ENCODE results near the gene TAX1BP3. TPM values are rescaled to one million over a fixed set of nuclear protein-coding genes. Genes with fewer than 3 reads are reported as not detected.

The TAX1BP3 gene
- polyA plus RNA-seq, 2 of the 4 experiments (the other 2 are of a cell fraction) = 122 to 233 TPM

- POLR2A ChIA-PET = interaction anchor here (0.5 to 2.7 kb wide), 18 partner anchors 8 to 705 kb away, joined by 3 to 24 read pairs (median 4); partner anchors contain the start of genes CTNS, HASPIN, P2RX5 and SHPK
- no peak for TF ChIP-seq TP53 (CRISPR knock-in tag; IDR thresholded peaks at IDR 0.05)
- TF ChIP-seq POLR2A (IDR thresholded peaks at IDR 0.05; ENCODE audit: low read length) = peak; percentile 22; the same call in 1 of the 2 replicates
- TF ChIP-seq EHF (CRISPR knock-in tag; IDR thresholded peaks at IDR 0.05) = peak; percentile 77; the same call in 1 of the 2 replicates
- TF ChIP-seq PHF8 (IDR thresholded peaks at IDR 0.05; ENCODE audit: borderline replicate concordance, low read depth) = no peak; the same call in 1 of the 2 replicates
- TF ChIP-seq HOXB13 (CRISPR knock-in tag; IDR thresholded peaks at IDR 0.05; ENCODE audit: low read depth) = no peak
- TF ChIP-seq KDM1A (IDR thresholded peaks at IDR 0.05; ENCODE audit: low read depth) = no peak
- no peak for TF ChIP-seq FOXS1 (CRISPR knock-in tag; IDR thresholded peaks at IDR 0.05)
- no peak for TF ChIP-seq ZFP36 (IDR thresholded peaks at IDR 0.05; ENCODE audit: borderline replicate concordance, partially characterized antibody)
- no peak for TF ChIP-seq ZC3H11A (IDR thresholded peaks at IDR 0.05)
- no peak for TF ChIP-seq FOSL2 (IDR thresholded peaks at IDR 0.05)
- peak; percentile 91 for TF ChIP-seq FOSL2 (CRISPR knock-in tag; IDR thresholded peaks at IDR 0.05)
- TF ChIP-seq MAX (IDR thresholded peaks at IDR 0.05) = peak; percentile 51; the same call in 1 of the 2 replicates
- TF ChIP-seq CBX2 (IDR thresholded peaks at IDR 0.05; ENCODE audit: borderline replicate concordance, low read depth) = no peak
- TF ChIP-seq GATA3 (IDR thresholded peaks at IDR 0.05; ENCODE audit: borderline replicate concordance) = peak; percentile 16; the same call in 1 of the 2 replicates
- TF ChIP-seq HMGXB4 (CRISPR knock-in tag; IDR thresholded peaks at IDR 0.05; ENCODE audit: borderline replicate concordance) = no peak
- 0 out of 2 replicates have a peak, but pooled peaks have one; percentile 42 for TF ChIP-seq TFCP2L1 (CRISPR knock-in tag; IDR thresholded peaks at IDR 0.05)
- TF ChIP-seq CTCF (IDR thresholded peaks at IDR 0.05) = 0 out of 3 replicates have a peak, but pooled peaks have one; percentile 11
- TF ChIP-seq RFX5 (IDR thresholded peaks at IDR 0.05) = no peak
- no peak for TF ChIP-seq CHD2 (IDR thresholded peaks at IDR 0.05; ENCODE audit: low read length, partially characterized antibody)
- TF ChIP-seq JUNB (IDR thresholded peaks at IDR 0.05) = no peak
- no peak for TF ChIP-seq CEBPB (IDR thresholded peaks at IDR 0.05)
- Histone ChIP-seq H3K9me3 (no peaks in the 10 kb centered on the region), H3K4me3 (peak overlapping the region; percentile 82), H3K27ac (peak overlapping the region; percentile 94), H3K4me2 (peak overlapping the region; percentile 88), H3K4me1 (peaks cover 25% of the 10 kb centered on the region)
- FAIRE-seq (peak; percentile 81), DNase-seq (ENCODE audit: low read depth in 1 of 2, low spot score in 1 of 2) (peak; percentile 89 to 90), ATAC-seq (peak; percentile 76 to 85)
- CTCF ChIA-PET = interaction anchor here (0.6 to 2.6 kb wide), 8 partner anchors 8 to 619 kb away, joined by 3 to 10 read pairs (median 6); partner anchors contain the start of gene SHPK
- 1% methylated on average over 34 of the region's 39 CpGs for WGBS (ENCODE audit: missing lambda C conversion rate)
Measured at GRCh38 chr17:3667366-3668278, 756 bp downstream of the TAX1BP3 start.

GRCh38 chr17:3666516-3666915 lies 1.9 kb downstream of the TAX1BP3 start:
- peak overlapping the region; percentile 82 for H3K4me3 ChIP-seq
- WGBS (ENCODE audit: missing lambda C conversion rate) = 90% methylated on average over 6 of the region's 6 CpGs
- POLR2A ChIA-PET = interaction anchor here (1.4 to 2.7 kb wide), 3 partner anchors 16 to 57 kb away, joined by 4 to 24 read pairs (median 17); partner anchors contain the start of genes CTNS, HASPIN and SHPK
- FAIRE-seq = no peak
- H3K27ac ChIP-seq = peak overlapping the region; percentile 94
- no peak for DNase-seq (ENCODE audit: low read depth in 1 of 2, low spot score in 1 of 2)
- peak overlapping the region; percentile 88 for H3K4me2 ChIP-seq
- no peak for ATAC-seq
- CTCF ChIA-PET = interaction anchor here (0.8 to 2.6 kb wide), 5 partner anchors 9 to 618 kb away, joined by 3 to 10 read pairs (median 6); no protein-coding TSS in a partner anchor
- H3K4me1 ChIP-seq = peaks cover 25% of the 10 kb centered on the region
- no peaks in the 10 kb centered on the region for H3K9me3 ChIP-seq
- TF ChIP-seq TFCP2L1 (CRISPR knock-in tag; IDR thresholded peaks at IDR 0.05) (no peak), RAD21 (conservative IDR thresholded peaks at IDR 0.05 in 1 of 2, IDR thresholded peaks at IDR 0.05 in 1 of 2) (no peak), ATOH8 (CRISPR knock-in tag; IDR thresholded peaks at IDR 0.05; ENCODE audit: low read depth) (no peak), ZC3H11A (IDR thresholded peaks at IDR 0.05) (no peak), BHLHE40 (IDR thresholded peaks at IDR 0.05; ENCODE audit: low read depth, low read length) (no peak), HOXB13 (CRISPR knock-in tag; IDR thresholded peaks at IDR 0.05; ENCODE audit: low read depth) (no peak), MAX (IDR thresholded peaks at IDR 0.05) (no peak), RCOR1 (IDR thresholded peaks at IDR 0.05; ENCODE audit: low read depth, low read length) (no peak), POLR2AphosphoS2 (conservative IDR thresholded peaks at IDR 0.05; ENCODE audit: low read length) (no peak), PBX3 (IDR thresholded peaks at IDR 0.05) (no peak), EHF (CRISPR knock-in tag; IDR thresholded peaks at IDR 0.05) (no peak), ELK1 (IDR thresholded peaks at IDR 0.05; ENCODE audit: low read depth, low read length) (no peak), KDM1A (IDR thresholded peaks at IDR 0.05; ENCODE audit: low read depth) (no peak), FOXS1 (CRISPR knock-in tag; IDR thresholded peaks at IDR 0.05) (no peak)

Data from A549 (cell line).